Large intestine (tissue), 3 donors: ENCODE measurements around the gene KATNAL1. TPM values are rescaled to one million over a fixed set of nuclear protein-coding genes. Genes with fewer than 3 reads are reported as not detected.
"Not testable (repeated sequence)": the region's sequence is repeated elsewhere in the genome, so short reads cannot be mapped to it uniquely, and the experiment has no call there.

Source experiments
- DNase-seq, 2 donors: peaks; one replicate each; pipeline versions ENCODE4 v3.0.0 to v3.0.0-alpha.2; 2013
- H3K27ac ChIP-seq: one replicate; pipeline ENCODE4 v1.5.1; 2013; ENCODE audit warnings: low read length
- H3K27me3 ChIP-seq: 2 replicates; pipeline ENCODE4 v1.6.1; 2013; ENCODE audit warnings: low read length; ENCODE audit not compliant: control insufficient read depth, insufficient read depth
- H3K36me3 ChIP-seq: 2 replicates; pipeline ENCODE4 v1.6.1; 2013; ENCODE audit warnings: low read length; ENCODE audit not compliant: control insufficient read depth, insufficient read depth
- H3K4me1 ChIP-seq: one replicate; pipeline ENCODE4 v1.6.1; 2013; ENCODE audit warnings: low read length; ENCODE audit not compliant: control insufficient read depth, insufficient read depth
- H3K4me3 ChIP-seq: one replicate; pipeline ENCODE4 v1.5.1; 2013; ENCODE audit warnings: low read length
- H3K9me3 ChIP-seq: one replicate; pipeline ENCODE4 v1.6.1; 2013; ENCODE audit warnings: mild to moderate bottlenecking, low read depth, low read length, moderate library complexity; ENCODE audit not compliant: control insufficient read depth
- WGBS: methylation state at CpG from one replicate; pipeline ENCODE4 v1.1.5; 2013; ENCODE audit warnings: low lambda C conversion rate; ENCODE audit not compliant: insufficient coverage; 5-methylcytosine and 5-hydroxymethylcytosine counted together
- polyA plus RNA-seq: library from polyadenylated mRNA; unstranded; fragments of 120-200 nt; gene quantifications from one replicate; pipeline ENCODE4 v1.2.1, GENCODE V29; 2013

Gene KATNAL1
- polyA plus RNA-seq, 1 donor = 9.7 TPM

GRCh38 chr13:30259149-30259733, 48.1 kb downstream of the KATNAL1 start:
- H3K36me3 ChIP-seq, DNase-seq, H3K27ac ChIP-seq, H3K4me1 ChIP-seq, H3K4me3 ChIP-seq, H3K9me3 ChIP-seq, H3K27me3 ChIP-seq: not testable (repeated sequence)
- no CpG with 5 or more reads among the region's 22 CpGs for whole genome bisulfite sequencing

- no peak overlapping the region for H3K27ac ChIP-seq
- no CpG with 5 or more reads among the region's 6 CpGs for WGBS
- no peaks in the 10 kb centered on the region for H3K4me1 ChIP-seq
- H3K27me3 ChIP-seq = no peaks in the 10 kb centered on the region
- H3K9me3 ChIP-seq = no peaks in the 10 kb centered on the region
- H3K36me3 ChIP-seq = no peaks in the 10 kb centered on the region
- peak in 1 of 2 donors; percentile 8 for DNase-seq
- H3K4me3 ChIP-seq = no peak overlapping the region
These were observed 49.8 kb downstream of the KATNAL1 start for GRCh38 chr13:30257468-30258099.

GRCh38 chr13:30256713-30257467, 50.5 kb downstream of the KATNAL1 start:
- H3K9me3 ChIP-seq = no peaks in the 10 kb centered on the region
- H3K36me3 ChIP-seq = no peaks in the 10 kb centered on the region
- no peaks in the 10 kb centered on the region for H3K27me3 ChIP-seq
- H3K4me1 ChIP-seq = no peaks in the 10 kb centered on the region
- peak in 1 of 2 donors; percentile 15 for DNase-seq
- 88% methylated on average over 4 of the region's 5 CpGs for WGBS
- H3K4me3 ChIP-seq = no peak overlapping the region
- no peak overlapping the region for H3K27ac ChIP-seq

- H3K9me3 ChIP-seq = no peaks in the 10 kb centered on the region
- peak in 1 of 2 donors; percentile 14 for DNase-seq
- H3K27ac ChIP-seq = no peak overlapping the region
- WGBS = 60% methylated on average over 1 of the region's 1 CpG
- no peak overlapping the region for H3K4me3 ChIP-seq
- no peaks in the 10 kb centered on the region for H3K4me1 ChIP-seq
- no peaks in the 10 kb centered on the region for H3K36me3 ChIP-seq
- H3K27me3 ChIP-seq = no peaks in the 10 kb centered on the region
These were observed 51.7 kb downstream of the KATNAL1 start for GRCh38 chr13:30255696-30256095.

- no peak for DNase-seq
- Histone ChIP-seq H3K27me3 (no peaks in the 10 kb centered on the region), H3K4me1 (no peaks in the 10 kb centered on the region), H3K36me3 (no peaks in the 10 kb centered on the region), H3K27ac (no peak overlapping the region), H3K4me3 (no peak overlapping the region), H3K9me3 (peaks cover 3% of the 10 kb centered on the region)
- 100% methylated on average over 3 of the region's 7 CpGs for WGBS
These were observed 53.5 kb downstream of the KATNAL1 start for GRCh38 chr13:30253830-30254229.

GRCh38 chr13:30247406-30247805, 59.9 kb downstream of the KATNAL1 start:
- 100% methylated on average over 1 of the region's 2 CpGs for WGBS

GRCh38 chr13:30241532-30241931, 65.8 kb downstream of the KATNAL1 start:
- Histone ChIP-seq H3K36me3 (no peaks in the 10 kb centered on the region), H3K4me1 (no peaks in the 10 kb centered on the region), H3K4me3 (no peak overlapping the region), H3K27me3 (no peaks in the 10 kb centered on the region), H3K27ac (no peak overlapping the region), H3K9me3 (no peaks in the 10 kb centered on the region)
- no CpG with 5 or more reads among the region's 2 CpGs for WGBS
- no peak for DNase-seq

More at GRCh38 chr13:30247406-30247805, 59.9 kb downstream of the KATNAL1 start:
- no peak for DNase-seq
- Histone ChIP-seq H3K36me3 (no peaks in the 10 kb centered on the region), H3K4me1 (no peaks in the 10 kb centered on the region), H3K9me3 (peaks cover 3% of the 10 kb centered on the region), H3K4me3 (no peak overlapping the region), H3K27me3 (no peaks in the 10 kb centered on the region), H3K27ac (no peak overlapping the region)

GRCh38 chr13:30240608-30241007, 66.7 kb downstream of the KATNAL1 start:
- no peak overlapping the region for H3K27ac ChIP-seq
- H3K4me3 ChIP-seq = no peak overlapping the region
- no peaks in the 10 kb centered on the region for H3K9me3 ChIP-seq
- H3K36me3 ChIP-seq = no peaks in the 10 kb centered on the region
- no peaks in the 10 kb centered on the region for H3K27me3 ChIP-seq
- no CpG with 5 or more reads among the region's 2 CpGs for WGBS
- H3K4me1 ChIP-seq = no peaks in the 10 kb centered on the region
- DNase-seq = no peak

GRCh38 chr13:30235216-30235615, 72.1 kb downstream of the KATNAL1 start:
- no peaks in the 10 kb centered on the region for H3K4me1 ChIP-seq
- no CpG with 5 or more reads among the region's 1 CpG for WGBS
- H3K27me3 ChIP-seq = no peaks in the 10 kb centered on the region
- no peaks in the 10 kb centered on the region for H3K9me3 ChIP-seq
- no peak overlapping the region for H3K4me3 ChIP-seq
- no peak for DNase-seq
- no peak overlapping the region for H3K27ac ChIP-seq
- H3K36me3 ChIP-seq = no peaks in the 10 kb centered on the region

- no peak overlapping the region for H3K27ac ChIP-seq
- WGBS = no CpG with 5 or more reads among the region's 2 CpGs
- no peaks in the 10 kb centered on the region for H3K27me3 ChIP-seq
- no peaks in the 10 kb centered on the region for H3K36me3 ChIP-seq
- no peaks in the 10 kb centered on the region for H3K4me1 ChIP-seq
- no peaks in the 10 kb centered on the region for H3K9me3 ChIP-seq
- DNase-seq = no peak
- no peak overlapping the region for H3K4me3 ChIP-seq
These were observed 72.7 kb downstream of the KATNAL1 start for GRCh38 chr13:30234619-30235162.
